AG09309 (cell line): ENCODE results near the gene SOX4.

Experiments used
- DNase-seq: peaks from one replicate; pipeline ENCODE4 v3.0.0-alpha.2; 2010; ENCODE audit warnings: low read depth
- H3K4me3 ChIP-seq: 2 replicates; pipeline ENCODE4 v1.5.1; 2011; ENCODE audit warnings: mild to moderate bottlenecking, low read depth, low read length, moderate library complexity; ENCODE audit not compliant: control insufficient read depth
- TF ChIP-seq, protein P1 (sequence below): IDR thresholded peaks from 2 replicates; pipeline ENCODE4 v1.5.1; 2011; ENCODE audit warnings: mild to moderate bottlenecking, low read depth, low read length, inconsistent platforms; ENCODE audit not compliant: insufficient read depth, control insufficient read depth; ENCODE audit errors: missing control alignments

Gene SOX4

DNA sequence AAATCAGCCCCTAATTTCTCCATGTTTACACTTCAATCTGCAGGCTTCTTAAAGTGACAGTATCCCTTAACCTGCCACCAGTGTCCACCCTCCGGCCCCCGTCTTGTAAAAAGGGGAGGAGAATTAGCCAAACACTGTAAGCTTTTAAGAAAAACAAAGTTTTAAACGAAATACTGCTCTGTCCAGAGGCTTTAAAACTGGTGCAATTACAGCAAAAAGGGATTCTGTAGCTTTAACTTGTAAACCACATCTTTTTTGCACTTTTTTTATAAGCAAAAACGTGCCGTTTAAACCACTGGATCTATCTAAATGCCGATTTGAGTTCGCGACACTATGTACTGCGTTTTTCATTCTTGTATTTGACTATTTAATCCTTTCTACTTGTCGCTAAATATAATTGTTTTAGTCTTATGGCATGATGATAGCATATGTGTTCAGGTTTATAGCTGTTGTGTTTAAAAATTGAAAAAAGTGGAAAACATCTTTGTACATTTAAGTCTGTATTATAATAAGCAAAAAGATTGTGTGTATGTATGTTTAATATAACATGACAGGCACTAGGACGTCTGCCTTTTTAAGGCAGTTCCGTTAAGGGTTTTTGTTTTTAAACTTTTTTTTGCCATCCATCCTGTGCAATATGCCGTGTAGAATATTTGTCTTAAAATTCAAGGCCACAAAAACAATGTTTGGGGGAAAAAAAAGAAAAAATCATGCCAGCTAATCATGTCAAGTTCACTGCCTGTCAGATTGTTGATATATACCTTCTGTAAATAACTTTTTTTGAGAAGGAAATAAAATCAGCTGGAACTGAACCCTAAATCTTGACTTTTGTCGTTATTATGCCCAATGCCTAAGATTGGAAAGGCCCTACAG is 4.5 kb downstream of the SOX4 start:
- no peak for DNase-seq
- TF ChIP-seq, protein P1, sequence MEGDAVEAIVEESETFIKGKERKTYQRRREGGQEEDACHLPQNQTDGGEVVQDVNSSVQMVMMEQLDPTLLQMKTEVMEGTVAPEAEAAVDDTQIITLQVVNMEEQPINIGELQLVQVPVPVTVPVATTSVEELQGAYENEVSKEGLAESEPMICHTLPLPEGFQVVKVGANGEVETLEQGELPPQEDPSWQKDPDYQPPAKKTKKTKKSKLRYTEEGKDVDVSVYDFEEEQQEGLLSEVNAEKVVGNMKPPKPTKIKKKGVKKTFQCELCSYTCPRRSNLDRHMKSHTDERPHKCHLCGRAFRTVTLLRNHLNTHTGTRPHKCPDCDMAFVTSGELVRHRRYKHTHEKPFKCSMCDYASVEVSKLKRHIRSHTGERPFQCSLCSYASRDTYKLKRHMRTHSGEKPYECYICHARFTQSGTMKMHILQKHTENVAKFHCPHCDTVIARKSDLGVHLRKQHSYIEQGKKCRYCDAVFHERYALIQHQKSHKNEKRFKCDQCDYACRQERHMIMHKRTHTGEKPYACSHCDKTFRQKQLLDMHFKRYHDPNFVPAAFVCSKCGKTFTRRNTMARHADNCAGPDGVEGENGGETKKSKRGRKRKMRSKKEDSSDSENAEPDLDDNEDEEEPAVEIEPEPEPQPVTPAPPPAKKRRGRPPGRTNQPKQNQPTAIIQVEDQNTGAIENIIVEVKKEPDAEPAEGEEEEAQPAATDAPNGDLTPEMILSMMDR: no peak
- peak overlapping the region; percentile 96 for H3K4me3 ChIP-seq

DNA sequence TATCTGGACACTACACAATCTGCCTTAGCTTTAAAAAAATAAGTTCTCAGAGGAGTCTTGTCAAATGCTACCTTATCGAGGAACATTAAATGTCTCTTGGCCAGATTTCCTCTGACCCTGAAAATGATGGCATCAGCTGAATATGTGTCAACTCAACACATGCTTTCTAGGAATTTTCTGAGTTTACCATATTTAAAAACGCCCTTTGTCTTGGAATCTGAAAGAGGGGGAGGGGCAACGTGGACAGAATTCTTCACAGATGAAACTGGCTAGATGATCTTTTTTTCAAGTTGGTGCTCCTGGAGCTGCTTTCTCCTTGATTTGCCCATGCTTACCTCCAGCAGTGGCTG is 5.1 kb downstream of the SOX4 start:
- peak overlapping the region; percentile 96; the same call in 1 of the 2 replicates for H3K4me3 ChIP-seq
- DNase-seq: no peak
- TF ChIP-seq, protein P1: no peak

DNA sequence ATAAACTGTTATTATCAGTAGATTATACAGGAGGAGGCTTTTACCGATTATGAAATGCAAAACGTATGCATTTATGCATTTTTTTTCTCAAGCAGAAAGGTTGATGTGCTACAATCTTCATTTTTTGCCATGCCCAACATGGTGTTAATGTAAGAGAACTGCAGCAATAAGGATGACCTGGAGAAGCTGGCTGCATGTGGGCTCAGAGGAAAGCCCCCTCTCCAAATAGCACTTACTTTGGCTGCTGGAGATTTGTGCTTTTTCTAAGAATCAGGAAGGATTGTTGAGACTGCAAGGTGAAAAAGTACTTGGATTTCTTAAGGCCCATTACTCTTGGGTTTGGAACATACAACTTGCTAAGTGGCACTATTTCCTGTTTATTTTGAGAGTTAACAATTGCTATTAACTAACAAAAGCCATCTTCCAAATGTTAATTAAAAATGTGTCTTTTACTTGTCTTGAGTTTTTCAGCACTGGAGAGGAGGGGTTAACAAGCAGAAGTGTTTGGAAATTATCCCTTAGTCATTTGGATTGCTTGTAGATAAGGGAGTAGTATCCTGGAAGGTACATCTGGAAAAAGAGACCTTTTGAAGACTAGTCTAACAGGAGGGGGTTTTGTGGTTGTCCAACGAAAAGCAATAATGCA is 5.6 kb downstream of the SOX4 start:
- DNase-seq: no peak
- TF ChIP-seq, protein P1: no peak
- H3K4me3 ChIP-seq: no peak overlapping the region

DNA sequence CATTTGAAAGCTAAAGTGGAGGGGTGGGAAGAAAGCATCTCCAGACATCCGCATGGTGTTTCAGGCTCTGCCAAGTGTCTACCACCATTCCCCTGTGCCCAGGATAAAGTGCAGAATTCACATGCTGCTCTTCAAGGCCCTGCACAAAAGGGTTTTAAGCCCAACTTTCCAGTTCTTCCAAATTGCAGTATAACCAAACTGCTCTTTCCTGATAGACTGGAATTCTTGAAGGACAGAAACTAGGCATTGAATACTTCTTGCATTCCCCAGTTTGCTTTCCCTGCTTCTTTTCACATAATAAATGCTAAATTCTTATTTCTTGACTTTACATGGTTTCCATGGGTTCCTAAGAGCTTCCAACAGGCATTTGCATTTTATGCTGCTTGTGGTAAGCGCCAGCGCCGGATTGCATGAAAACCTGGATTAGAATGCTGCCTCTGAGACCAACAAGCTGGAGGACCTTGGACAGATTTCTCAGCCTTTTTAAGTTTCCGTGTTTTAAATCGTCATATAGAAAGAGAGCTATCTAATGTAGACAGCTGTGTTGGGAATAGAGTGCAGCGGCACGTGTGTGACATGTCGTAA is 7.9 kb downstream of the SOX4 start:
- TF ChIP-seq, protein P1: no peak
- no peak for DNase-seq
- H3K4me3 ChIP-seq: no peak overlapping the region

DNA sequence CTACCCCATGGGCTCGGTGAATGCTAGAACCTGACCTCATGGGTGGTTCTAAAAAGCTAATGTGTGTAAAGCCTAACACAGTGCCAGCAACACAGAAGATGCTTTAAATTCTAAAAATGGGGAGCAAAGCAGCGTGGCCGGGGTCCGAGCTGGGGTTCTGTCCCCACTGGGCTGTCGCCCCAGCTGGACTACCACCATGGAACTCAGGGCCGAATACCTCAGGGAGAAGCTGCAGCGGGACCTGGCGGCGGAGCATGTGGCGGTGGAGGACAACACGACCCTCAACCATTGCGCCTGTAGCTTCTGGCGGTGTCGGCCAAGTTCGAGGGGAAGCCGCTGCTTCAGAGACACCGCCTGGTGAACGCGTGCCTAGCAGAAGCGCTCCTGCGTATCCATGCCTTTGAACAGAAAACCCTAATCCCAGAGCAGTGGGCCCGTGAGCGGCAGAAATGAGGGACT is 8.4 kb downstream of the SOX4 start:
- TF ChIP-seq, protein P1: no peak
- no peak for DNase-seq
- H3K4me3 ChIP-seq: no peak overlapping the region

DNA sequence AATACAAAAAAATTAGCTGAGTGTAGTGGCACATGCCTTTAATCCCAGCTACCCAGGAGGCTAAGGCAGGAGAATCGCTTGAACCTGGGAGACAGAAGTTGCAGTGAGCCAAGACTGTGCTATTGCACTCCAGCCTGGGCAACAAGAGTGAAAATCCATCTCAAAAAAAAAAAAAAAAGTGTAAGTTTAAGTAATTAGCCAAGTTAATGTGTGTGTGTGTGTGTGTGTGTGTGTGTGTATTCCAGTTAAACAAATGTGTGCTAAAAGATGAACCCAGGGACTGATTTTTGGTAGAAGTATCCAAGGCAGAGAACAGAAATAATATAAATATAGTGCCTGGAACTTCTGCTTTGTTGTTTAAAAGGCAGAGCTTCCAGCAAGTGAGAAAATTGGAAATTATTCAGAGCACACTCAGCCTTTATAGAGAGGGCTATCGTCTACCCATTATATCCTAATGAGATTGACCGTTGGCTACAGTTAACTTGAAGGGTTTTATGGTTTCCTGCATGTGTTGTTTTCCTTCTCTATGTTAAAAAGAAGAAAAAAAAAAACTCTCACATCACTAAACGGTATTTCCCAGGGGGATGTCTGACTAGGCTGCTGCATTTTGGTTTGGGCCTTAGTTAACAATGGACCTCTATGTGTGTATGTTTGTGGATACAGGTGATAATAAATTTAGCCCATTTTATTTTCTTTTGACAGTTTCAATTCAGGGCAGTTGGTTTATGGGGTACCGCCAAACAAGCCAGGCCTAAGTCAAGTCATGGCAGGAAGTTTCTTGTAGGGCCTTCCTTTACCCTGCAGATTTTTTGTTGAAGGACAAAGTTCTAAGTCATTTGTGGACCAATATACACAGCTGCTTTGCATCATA is 9.8 kb downstream of the SOX4 start:
- H3K4me3 ChIP-seq: no peak overlapping the region
- TF ChIP-seq, protein P1: no peak
- no peak for DNase-seq
